ENCODE results near the gene C10orf67.

DNA sequence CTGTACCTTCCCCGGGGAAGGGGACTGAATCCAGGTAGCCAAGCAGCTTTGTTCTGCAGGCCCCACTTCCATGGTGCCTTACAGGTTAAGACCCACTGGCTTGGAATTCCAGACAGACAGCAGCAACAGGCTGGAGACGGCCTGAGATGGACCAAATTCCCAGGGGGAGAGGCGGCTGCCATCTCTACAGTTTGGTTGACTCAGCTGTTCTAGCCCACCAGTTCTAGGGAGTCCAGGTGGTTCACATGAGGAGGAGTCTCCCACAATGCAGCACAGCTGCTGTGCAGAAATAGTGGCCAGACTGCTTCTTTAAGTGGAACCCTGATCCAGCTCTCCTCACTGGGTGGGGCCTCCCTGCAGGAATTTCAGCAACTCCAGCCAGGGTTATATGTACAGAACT, 74.1 kb downstream of the C10orf67 start:
- TF ChIP-seq, protein P1, sequence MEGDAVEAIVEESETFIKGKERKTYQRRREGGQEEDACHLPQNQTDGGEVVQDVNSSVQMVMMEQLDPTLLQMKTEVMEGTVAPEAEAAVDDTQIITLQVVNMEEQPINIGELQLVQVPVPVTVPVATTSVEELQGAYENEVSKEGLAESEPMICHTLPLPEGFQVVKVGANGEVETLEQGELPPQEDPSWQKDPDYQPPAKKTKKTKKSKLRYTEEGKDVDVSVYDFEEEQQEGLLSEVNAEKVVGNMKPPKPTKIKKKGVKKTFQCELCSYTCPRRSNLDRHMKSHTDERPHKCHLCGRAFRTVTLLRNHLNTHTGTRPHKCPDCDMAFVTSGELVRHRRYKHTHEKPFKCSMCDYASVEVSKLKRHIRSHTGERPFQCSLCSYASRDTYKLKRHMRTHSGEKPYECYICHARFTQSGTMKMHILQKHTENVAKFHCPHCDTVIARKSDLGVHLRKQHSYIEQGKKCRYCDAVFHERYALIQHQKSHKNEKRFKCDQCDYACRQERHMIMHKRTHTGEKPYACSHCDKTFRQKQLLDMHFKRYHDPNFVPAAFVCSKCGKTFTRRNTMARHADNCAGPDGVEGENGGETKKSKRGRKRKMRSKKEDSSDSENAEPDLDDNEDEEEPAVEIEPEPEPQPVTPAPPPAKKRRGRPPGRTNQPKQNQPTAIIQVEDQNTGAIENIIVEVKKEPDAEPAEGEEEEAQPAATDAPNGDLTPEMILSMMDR (IDR thresholded peaks at IDR 0.05; ENCODE audit: poor library complexity, severe bottlenecking) = no peak
- TF ChIP-seq REST (IDR thresholded peaks at IDR 0.05; ENCODE audit: borderline replicate concordance) (no peak), POLR2AphosphoS5 (IDR thresholded peaks at IDR 0.05) (no peak), EP300 (conservative IDR thresholded peaks at IDR 0.05; ENCODE audit: poor library complexity, severe bottlenecking) (no peak), MXI1 (conservative IDR thresholded peaks at IDR 0.05; ENCODE audit: poor library complexity, severe bottlenecking) (no peak), EZH2 (IDR thresholded peaks at IDR 0.05; ENCODE audit: borderline replicate concordance, insufficient read depth, low read length, poor library complexity, severe bottlenecking) (no peak), RAD21 (conservative IDR thresholded peaks at IDR 0.05) (no peak), TAF1 (IDR thresholded peaks at IDR 0.05; ENCODE audit: low read depth) (no peak)
